ENCODE data around the gene KIF26B.

The KIF26B gene

DNA sequence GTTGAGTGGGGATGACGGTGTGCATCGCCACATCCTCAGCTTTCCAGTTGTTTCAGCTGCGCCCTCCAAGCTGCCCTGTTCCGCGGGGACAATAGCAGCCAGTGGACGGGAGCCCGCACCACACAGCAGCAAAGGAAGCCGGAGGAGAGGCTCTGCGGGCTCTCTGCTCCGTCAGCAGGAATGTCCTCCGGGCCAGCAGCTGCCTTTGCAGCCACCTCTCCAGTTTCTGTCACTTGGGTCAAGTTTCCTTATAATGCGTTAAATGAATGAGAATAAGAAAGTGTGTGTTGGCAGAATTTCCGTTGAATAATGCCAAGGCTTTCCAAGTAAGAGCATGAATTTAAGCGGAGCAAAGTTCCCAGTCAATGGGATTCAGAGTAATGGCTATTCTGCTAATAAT is 263.3 kb downstream of the KIF26B start:
- Histone ChIP-seq H3K4me2 (ENCODE audit: low read depth, low read length, poor library complexity, severe bottlenecking) (no peak overlapping the region), H3K4me1 (ENCODE audit: insufficient read depth, low read length, poor library complexity, severe bottlenecking) (no peaks in the 10 kb centered on the region), H3K9me3 (ENCODE audit: insufficient read depth, low read depth, low read length) (no peaks in the 10 kb centered on the region), H3K27me3 (ENCODE audit: insufficient read depth, low read length, poor library complexity, severe bottlenecking) (no peaks in the 10 kb centered on the region), H3K36me3 (ENCODE audit: insufficient read depth, low read length) (no peaks in the 10 kb centered on the region), H2AFZ (ENCODE audit: low read length) (no peak overlapping the region), H3F3A (ENCODE audit: low read depth) (no peaks in the 10 kb centered on the region), H3K4me3 (ENCODE audit: low read length, poor library complexity, severe bottlenecking) (no peak overlapping the region), H3K9ac (ENCODE audit: low read depth, low read length, poor library complexity, severe bottlenecking) (no peak overlapping the region), H4K20me1 (ENCODE audit: insufficient read depth, low read length, poor library complexity, severe bottlenecking) (no peaks in the 10 kb centered on the region), H3K79me2 (ENCODE audit: insufficient read depth, low read length) (no peaks in the 10 kb centered on the region), H3K9me2 (replicated peaks; ENCODE audit: low read depth, low read length) (no peaks in the 10 kb centered on the region)
- TF ChIP-seq, protein P1, sequence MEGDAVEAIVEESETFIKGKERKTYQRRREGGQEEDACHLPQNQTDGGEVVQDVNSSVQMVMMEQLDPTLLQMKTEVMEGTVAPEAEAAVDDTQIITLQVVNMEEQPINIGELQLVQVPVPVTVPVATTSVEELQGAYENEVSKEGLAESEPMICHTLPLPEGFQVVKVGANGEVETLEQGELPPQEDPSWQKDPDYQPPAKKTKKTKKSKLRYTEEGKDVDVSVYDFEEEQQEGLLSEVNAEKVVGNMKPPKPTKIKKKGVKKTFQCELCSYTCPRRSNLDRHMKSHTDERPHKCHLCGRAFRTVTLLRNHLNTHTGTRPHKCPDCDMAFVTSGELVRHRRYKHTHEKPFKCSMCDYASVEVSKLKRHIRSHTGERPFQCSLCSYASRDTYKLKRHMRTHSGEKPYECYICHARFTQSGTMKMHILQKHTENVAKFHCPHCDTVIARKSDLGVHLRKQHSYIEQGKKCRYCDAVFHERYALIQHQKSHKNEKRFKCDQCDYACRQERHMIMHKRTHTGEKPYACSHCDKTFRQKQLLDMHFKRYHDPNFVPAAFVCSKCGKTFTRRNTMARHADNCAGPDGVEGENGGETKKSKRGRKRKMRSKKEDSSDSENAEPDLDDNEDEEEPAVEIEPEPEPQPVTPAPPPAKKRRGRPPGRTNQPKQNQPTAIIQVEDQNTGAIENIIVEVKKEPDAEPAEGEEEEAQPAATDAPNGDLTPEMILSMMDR (conservative IDR thresholded peaks at IDR 0.05; ENCODE audit: low read length) = no peak
- TF ChIP-seq EZH2phosphoT487 (IDR thresholded peaks at IDR 0.05; ENCODE audit: borderline replicate concordance) = no peak

DNA sequence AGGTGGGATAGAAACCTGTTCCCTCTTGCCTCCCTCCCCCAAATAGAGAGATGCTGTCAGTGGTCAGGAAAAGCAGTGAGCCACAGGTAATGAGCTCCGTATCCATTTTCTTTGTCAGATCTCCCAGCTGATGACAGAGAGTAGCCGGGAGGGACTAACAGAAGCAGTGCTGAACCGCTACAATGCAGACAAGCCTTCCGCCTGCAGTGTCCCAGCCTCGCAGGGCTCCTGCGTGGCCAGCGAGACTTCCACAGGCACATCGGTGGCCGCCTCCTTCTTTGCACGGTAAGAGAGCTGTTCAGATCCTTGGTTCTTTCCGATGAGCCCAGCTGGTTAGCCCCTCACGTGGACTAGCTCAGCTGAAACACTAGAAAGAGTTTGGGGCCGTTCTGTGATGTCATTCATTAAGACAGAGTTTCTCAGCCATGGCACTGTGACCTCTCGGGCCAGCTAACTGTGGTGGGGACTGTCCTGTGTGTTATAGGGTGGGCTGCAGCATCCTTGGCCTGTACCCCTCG is 264.7 kb downstream of the KIF26B start:
- Histone ChIP-seq H3K9me2 (replicated peaks; ENCODE audit: low read depth, low read length) (no peaks in the 10 kb centered on the region), H3K9ac (ENCODE audit: low read depth, low read length, poor library complexity, severe bottlenecking) (no peak overlapping the region), H3K4me3 (ENCODE audit: low read length, poor library complexity, severe bottlenecking) (no peak overlapping the region), H3K9me3 (ENCODE audit: insufficient read depth, low read depth, low read length) (no peaks in the 10 kb centered on the region), H3K36me3 (ENCODE audit: insufficient read depth, low read length) (no peaks in the 10 kb centered on the region), H3K79me2 (ENCODE audit: insufficient read depth, low read length) (no peaks in the 10 kb centered on the region), H4K20me1 (ENCODE audit: insufficient read depth, low read length, poor library complexity, severe bottlenecking) (no peaks in the 10 kb centered on the region), H3K4me1 (ENCODE audit: insufficient read depth, low read length, poor library complexity, severe bottlenecking) (no peaks in the 10 kb centered on the region), H2AFZ (ENCODE audit: low read length) (no peak overlapping the region), H3K27me3 (ENCODE audit: insufficient read depth, low read length, poor library complexity, severe bottlenecking) (no peaks in the 10 kb centered on the region), H3K4me2 (ENCODE audit: low read depth, low read length, poor library complexity, severe bottlenecking) (no peak overlapping the region), H3F3A (ENCODE audit: low read depth) (no peaks in the 10 kb centered on the region)
- TF ChIP-seq, protein P1 (conservative IDR thresholded peaks at IDR 0.05; ENCODE audit: low read length) = no peak
- TF ChIP-seq EZH2phosphoT487 (IDR thresholded peaks at IDR 0.05; ENCODE audit: borderline replicate concordance) = no peak

DNA sequence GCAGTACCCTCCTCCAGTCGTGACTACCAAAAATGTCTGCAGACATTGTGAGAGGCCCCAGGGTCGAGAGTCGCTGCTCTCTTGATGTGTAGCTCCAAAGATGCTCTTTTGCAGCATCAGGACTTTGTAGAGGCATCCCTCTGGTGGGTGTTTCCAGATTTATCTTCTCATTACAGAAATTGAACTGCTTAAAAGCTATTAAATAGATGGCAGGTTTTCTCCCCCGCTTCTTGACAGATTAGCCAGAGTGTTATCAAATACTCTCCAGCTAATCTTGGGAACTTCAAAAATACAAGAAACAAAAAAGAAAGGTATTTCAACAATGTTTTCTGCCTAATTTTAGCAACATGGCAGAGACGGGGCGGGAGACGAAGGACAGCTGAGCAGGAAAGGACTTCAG is 265.2 kb downstream of the KIF26B start:
- no peak for TF ChIP-seq EZH2phosphoT487 (IDR thresholded peaks at IDR 0.05; ENCODE audit: borderline replicate concordance)
- TF ChIP-seq, protein P1 (conservative IDR thresholded peaks at IDR 0.05; ENCODE audit: low read length) = no peak

More for the DNA sequence above, 265.2 kb downstream of the KIF26B start:
- no peaks in the 10 kb centered on the region for H3F3A ChIP-seq (ENCODE audit: low read depth)
- H3K9me2 ChIP-seq (replicated peaks; ENCODE audit: low read depth, low read length) = no peaks in the 10 kb centered on the region
- no peaks in the 10 kb centered on the region for H3K79me2 ChIP-seq (ENCODE audit: insufficient read depth, low read length)
- H3K27me3 ChIP-seq (ENCODE audit: insufficient read depth, low read length, poor library complexity, severe bottlenecking) = no peaks in the 10 kb centered on the region
- H2AFZ ChIP-seq (ENCODE audit: low read length) = no peak overlapping the region
- no peak overlapping the region for H3K4me2 ChIP-seq (ENCODE audit: low read depth, low read length, poor library complexity, severe bottlenecking)
- H3K4me3 ChIP-seq (ENCODE audit: low read length, poor library complexity, severe bottlenecking) = no peak overlapping the region
- no peaks in the 10 kb centered on the region for H3K4me1 ChIP-seq (ENCODE audit: insufficient read depth, low read length, poor library complexity, severe bottlenecking)
- no peaks in the 10 kb centered on the region for H4K20me1 ChIP-seq (ENCODE audit: insufficient read depth, low read length, poor library complexity, severe bottlenecking)
- H3K9me3 ChIP-seq (ENCODE audit: insufficient read depth, low read depth, low read length) = no peaks in the 10 kb centered on the region
- H3K9ac ChIP-seq (ENCODE audit: low read depth, low read length, poor library complexity, severe bottlenecking) = no peak overlapping the region
- no peaks in the 10 kb centered on the region for H3K36me3 ChIP-seq (ENCODE audit: insufficient read depth, low read length)

All from Loucy (cell line).